Uterus (tissue), 2 donors: Measurements from ENCODE around the gene SDE2.

Source experiments
- POLR2A ChIP-seq, 2 donors: fragments of 450-650 bp; IDR thresholded peaks; one replicate each; pipeline ENCODE4 v1.6.1; 2016; ENCODE audit warnings: antibody characterized with exemption in 2 of 2, mild to moderate bottlenecking in 1 of 2, moderate library complexity in 1 of 2
- TF ChIP-seq, protein P1 (sequence below), 4 experiments: fragments of 200-600 bp in 2 of 4; fragments of 450-650 bp in 2 of 4; sonication (generic) in 2 of 4; IDR thresholded peaks; one replicate each; pipeline ENCODE4 v1.5.1; 2016 to 2019; ENCODE audit warnings: antibody characterized with exemption in 4 of 4, mild to moderate bottlenecking in 2 of 4, moderate library complexity in 1 of 4

DNA sequence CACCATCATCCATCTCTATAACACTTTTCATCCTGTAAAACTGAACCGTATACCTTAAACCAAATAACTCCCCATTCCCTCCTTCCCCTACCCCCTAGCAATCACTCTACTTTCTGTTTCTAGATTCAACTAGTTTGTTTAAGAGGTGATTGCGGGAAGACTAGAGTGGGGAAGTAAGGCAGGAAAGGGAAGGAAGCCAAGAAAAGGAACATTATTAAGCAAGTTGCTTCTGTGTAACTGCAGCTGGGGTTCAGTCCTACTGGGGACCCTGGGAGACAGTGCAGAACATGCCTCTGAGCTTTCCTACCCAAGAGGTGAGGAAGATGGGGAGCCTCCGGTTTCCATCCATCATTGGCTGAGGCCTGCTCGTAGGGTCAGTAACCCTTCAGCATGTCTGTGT lies 34.4 kb upstream of the SDE2 start:
- TF ChIP-seq, protein P1, sequence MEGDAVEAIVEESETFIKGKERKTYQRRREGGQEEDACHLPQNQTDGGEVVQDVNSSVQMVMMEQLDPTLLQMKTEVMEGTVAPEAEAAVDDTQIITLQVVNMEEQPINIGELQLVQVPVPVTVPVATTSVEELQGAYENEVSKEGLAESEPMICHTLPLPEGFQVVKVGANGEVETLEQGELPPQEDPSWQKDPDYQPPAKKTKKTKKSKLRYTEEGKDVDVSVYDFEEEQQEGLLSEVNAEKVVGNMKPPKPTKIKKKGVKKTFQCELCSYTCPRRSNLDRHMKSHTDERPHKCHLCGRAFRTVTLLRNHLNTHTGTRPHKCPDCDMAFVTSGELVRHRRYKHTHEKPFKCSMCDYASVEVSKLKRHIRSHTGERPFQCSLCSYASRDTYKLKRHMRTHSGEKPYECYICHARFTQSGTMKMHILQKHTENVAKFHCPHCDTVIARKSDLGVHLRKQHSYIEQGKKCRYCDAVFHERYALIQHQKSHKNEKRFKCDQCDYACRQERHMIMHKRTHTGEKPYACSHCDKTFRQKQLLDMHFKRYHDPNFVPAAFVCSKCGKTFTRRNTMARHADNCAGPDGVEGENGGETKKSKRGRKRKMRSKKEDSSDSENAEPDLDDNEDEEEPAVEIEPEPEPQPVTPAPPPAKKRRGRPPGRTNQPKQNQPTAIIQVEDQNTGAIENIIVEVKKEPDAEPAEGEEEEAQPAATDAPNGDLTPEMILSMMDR (IDR thresholded peaks at IDR 0.05), result no peak
- no peak for TF ChIP-seq POLR2A (IDR thresholded peaks at IDR 0.05)
